Progenitor cell of endocrine pancreas (in vitro differentiated cells): Measurements from ENCODE around the gene INTS3. TPM values are rescaled to one million over a fixed set of nuclear protein-coding genes. Genes with fewer than 3 reads are reported as not detected.
A peak's percentile ranks its signal among the peaks of the same experiment; 100 is the strongest.

Experiments used
- DNase-seq: peaks from one replicate; pipeline ENCODE4 v3.0.0; 2021; ENCODE audit warnings: low spot score; ENCODE audit not compliant: unreplicated experiment
- H3K27ac Mint-ChIP-seq: 2 replicates; pipeline ENCODE4 v1.8.0; 2021; ENCODE audit warnings: mild to moderate bottlenecking, moderate library complexity, mixed read lengths
- H3K27me3 Mint-ChIP-seq: 2 replicates; pipeline ENCODE4 v1.8.0; 2021; ENCODE audit warnings: mixed read lengths
- H3K36me3 Mint-ChIP-seq: 2 replicates; pipeline ENCODE4 v1.8.0; 2022; ENCODE audit warnings: mixed read lengths; ENCODE audit not compliant: insufficient read depth
- H3K4me1 Mint-ChIP-seq: 2 replicates; pipeline ENCODE4 v1.8.0; 2021; ENCODE audit warnings: low read depth, mixed read lengths
- H3K4me3 Mint-ChIP-seq: 2 replicates; pipeline ENCODE4 v1.8.0; 2021; ENCODE audit warnings: low read depth, mild to moderate bottlenecking, moderate library complexity, mixed read lengths
- H3K9me3 Mint-ChIP-seq: 2 replicates; pipeline ENCODE4 v1.8.0; 2021; ENCODE audit warnings: low read depth, mixed read lengths
- CTCF ChIP-seq: fragments of 200-600 bp; sonication (generic); IDR thresholded peaks from one replicate; pipeline ENCODE4 v1.5.0; 2021; ENCODE audit warnings: antibody characterized with exemption, mild to moderate bottlenecking; ENCODE audit not compliant: unreplicated experiment
- total RNA-seq: library from RNA; stranded (reverse); gene quantifications from 2 replicates; pipeline ENCODE4 v1.2.1, GENCODE V29; 2021

INTS3 gene
- total RNA-seq, 1 donor from 2014 or later: 152 TPM

- Mint-ChIP-seq H3K4me1 (peaks cover 11% of the 10 kb centered on the region), H3K4me3 (no peak overlapping the region), H3K27me3 (peaks cover 58% of the 10 kb centered on the region), H3K36me3 (no peaks in the 10 kb centered on the region), H3K27ac (no peak overlapping the region), H3K9me3 (no peaks in the 10 kb centered on the region)
- no peak for TF ChIP-seq CTCF
- DNase-seq: no peak
Measured at GRCh38 chr1:153682730-153683129, 45.1 kb upstream of the INTS3 start.

GRCh38 chr1:153683854-153684253, 44.0 kb upstream of the INTS3 start:
- Mint-ChIP-seq H3K4me1 (peaks cover 2% of the 10 kb centered on the region), H3K9me3 (no peaks in the 10 kb centered on the region), H3K4me3 (no peak overlapping the region), H3K36me3 (no peaks in the 10 kb centered on the region), H3K27me3 (peaks cover 47% of the 10 kb centered on the region), H3K27ac (peak overlapping the region; percentile 1)
- no peak for TF ChIP-seq CTCF
- DNase-seq: no peak

- no peaks in the 10 kb centered on the region for H3K9me3 Mint-ChIP-seq
- H3K36me3 Mint-ChIP-seq: no peaks in the 10 kb centered on the region
- no peak for DNase-seq
- H3K4me3 Mint-ChIP-seq: no peak overlapping the region
- H3K27ac Mint-ChIP-seq: no peak overlapping the region
- TF ChIP-seq CTCF: no peak
- peaks cover 2% of the 10 kb centered on the region for H3K4me1 Mint-ChIP-seq
- peaks cover 42% of the 10 kb centered on the region for H3K27me3 Mint-ChIP-seq
Measured at GRCh38 chr1:153684892-153685291, 43.0 kb upstream of the INTS3 start.

- no peak for DNase-seq
- no peak for TF ChIP-seq CTCF
- Mint-ChIP-seq H3K4me1 (no peaks in the 10 kb centered on the region), H3K9me3 (no peaks in the 10 kb centered on the region), H3K27me3 (peaks cover 34% of the 10 kb centered on the region), H3K27ac (no peak overlapping the region), H3K36me3 (no peaks in the 10 kb centered on the region), H3K4me3 (no peak overlapping the region)
Measured at GRCh38 chr1:153685544-153686340, 42.1 kb upstream of the INTS3 start.

GRCh38 chr1:153687346-153688125, 40.3 kb upstream of the INTS3 start:
- no peaks in the 10 kb centered on the region for H3K4me1 Mint-ChIP-seq
- H3K36me3 Mint-ChIP-seq: no peaks in the 10 kb centered on the region
- H3K27ac Mint-ChIP-seq: no peak overlapping the region
- no peaks in the 10 kb centered on the region for H3K9me3 Mint-ChIP-seq
- H3K27me3 Mint-ChIP-seq: peaks cover 16% of the 10 kb centered on the region
- H3K4me3 Mint-ChIP-seq: no peak overlapping the region
- DNase-seq: no peak
- TF ChIP-seq CTCF: no peak
